ENCODE results near the gene CPNE9. TPM values are rescaled to one million over a fixed set of nuclear protein-coding genes. Genes with fewer than 3 reads are reported as not detected.

CPNE9 gene
- total and polyA plus RNA-seq, 7 donors, result 0.05 TPM; not detected in 6

GRCh38 chr3:9688961-9689360 is 14.7 kb upstream of the CPNE9 start:
- Histone ChIP-seq H3K36me3 (ENCODE audit: insufficient read depth in 1 of 2, low read depth in 1 of 2) (peaks cover 14 to 100% of the 10 kb centered on the region in 2 donors), H3K9me3 (no peaks in the 10 kb centered on the region), H3K4me1 (no peaks in the 10 kb centered on the region), H3K4me3 (no peak overlapping the region), H3K27me3 (ENCODE audit: insufficient read depth in 3 of 3, low read length in 2 of 3) (no peaks in the 10 kb centered on the region), H3K27ac (no peak overlapping the region)
- intact Hi-C loops (cut with DNase I), result no loop called here
- no peak for TF ChIP-seq CTCF (IDR thresholded peaks at IDR 0.05)
- 80 to 90% (median 86%) methylated on average over 5 of the region's 5 CpGs for WGBS, 3 donors
- ATAC-seq (no peak), DNase-seq (no peak)

GRCh38 chr3:9689757-9690156 is 13.9 kb upstream of the CPNE9 start:
- H3K9me3 ChIP-seq, result no peaks in the 10 kb centered on the region
- DNase-seq (no peak), ATAC-seq (no peak)
- no peak overlapping the region for H3K4me3 ChIP-seq
- WGBS, 3 donors, result 91 to 95% (median 95%) methylated on average over 4 of the region's 4 CpGs
- H3K27me3 ChIP-seq (ENCODE audit: insufficient read depth in 3 of 3, low read length in 2 of 3), result no peaks in the 10 kb centered on the region
- peaks cover 12 to 100% of the 10 kb centered on the region in 2 donors for H3K36me3 ChIP-seq (ENCODE audit: insufficient read depth in 1 of 2, low read depth in 1 of 2)
- no peaks in the 10 kb centered on the region for H3K4me1 ChIP-seq
- no peak for TF ChIP-seq CTCF (IDR thresholded peaks at IDR 0.05)
- intact Hi-C loops (cut with DNase I), result no loop called here
- H3K27ac ChIP-seq, result no peak overlapping the region

GRCh38 chr3:9690451-9691450 is 12.9 kb upstream of the CPNE9 start:
- H3K9me3 ChIP-seq, result no peaks in the 10 kb centered on the region
- peaks cover 12 to 100% of the 10 kb centered on the region in 2 donors for H3K36me3 ChIP-seq (ENCODE audit: insufficient read depth in 1 of 2, low read depth in 1 of 2)
- no peak overlapping the region for H3K4me3 ChIP-seq
- ATAC-seq (no peak), DNase-seq (no peak)
- 79 to 86% (median 85%) methylated on average over 15 of the region's 15 CpGs for WGBS, 3 donors
- H3K27ac ChIP-seq, result no peak overlapping the region
- no peaks in the 10 kb centered on the region for H3K27me3 ChIP-seq (ENCODE audit: insufficient read depth in 3 of 3, low read length in 2 of 3)
- intact Hi-C loops (cut with DNase I), result no loop called here
- TF ChIP-seq CTCF (IDR thresholded peaks at IDR 0.05), result no peak
- H3K4me1 ChIP-seq, result no peaks in the 10 kb centered on the region

GRCh38 chr3:9691636-9692035 is 12.0 kb upstream of the CPNE9 start:
- TF ChIP-seq CTCF (IDR thresholded peaks at IDR 0.05), result no peak
- H3K4me3 ChIP-seq, result no peak overlapping the region
- H3K36me3 ChIP-seq (ENCODE audit: insufficient read depth in 1 of 2, low read depth in 1 of 2), result peaks cover 8 to 93% of the 10 kb centered on the region in 2 donors
- H3K27me3 ChIP-seq (ENCODE audit: insufficient read depth in 3 of 3, low read length in 2 of 3), result no peaks in the 10 kb centered on the region
- no peaks in the 10 kb centered on the region for H3K9me3 ChIP-seq
- ATAC-seq, result no peak
- no peak for DNase-seq
- WGBS, 3 donors, result 96 to 100% (median 97%) methylated on average over 2 of the region's 2 CpGs
- peaks cover 5% of the 10 kb centered on the region for H3K4me1 ChIP-seq
- no peak overlapping the region for H3K27ac ChIP-seq
- intact Hi-C loops (cut with DNase I), result no loop called here

Data from psoas muscle (tissue), 8 donors.